ENCODE results near the gene CAPN5. TPM values are rescaled to one million over a fixed set of nuclear protein-coding genes. Genes with fewer than 3 reads are reported as not detected.

Gene CAPN5
- total and polyA plus RNA-seq, 4 donors, result 6.5 to 25.8 (median 18.2) TPM

DNA sequence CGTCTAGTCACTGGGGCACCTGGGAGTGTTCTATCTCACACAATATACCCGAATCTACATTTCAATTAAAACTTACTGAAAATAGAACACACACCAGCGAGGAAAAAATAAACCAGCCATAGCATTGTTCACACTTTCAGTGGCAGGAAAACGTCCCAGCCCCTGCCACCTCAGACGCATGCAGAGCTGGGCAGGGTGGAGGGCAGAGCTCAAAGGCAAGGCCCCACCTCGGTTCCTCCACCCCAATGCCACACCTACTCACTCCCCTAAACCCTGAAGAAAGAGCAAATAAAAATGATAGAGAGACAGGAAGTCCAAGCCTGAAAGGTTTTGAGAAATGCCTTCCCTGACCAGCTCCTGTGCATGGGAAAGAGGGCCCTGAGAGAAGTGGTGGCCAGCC, 17.7 kb upstream of the CAPN5 start:
- Histone ChIP-seq H3K27ac (ENCODE audit: low read depth in 1 of 2, low read length in 2 of 2) (no peak overlapping the region), H3K36me3 (ENCODE audit: control insufficient read depth in 4 of 4, insufficient read depth in 3 of 4, low read depth in 1 of 4, low read length in 3 of 4) (no peaks in the 10 kb centered on the region), H3K9ac (ENCODE audit: low read depth in 1 of 2, low read length in 2 of 2) (no peak overlapping the region), H3K4me3 (ENCODE audit: low read depth in 1 of 3, low read length in 3 of 3) (no peak overlapping the region), H3K9me3 (ENCODE audit: control insufficient read depth in 4 of 4, low read length in 3 of 4) (no peaks in the 10 kb centered on the region), H3K27me3 (ENCODE audit: control insufficient read depth in 4 of 4, insufficient read depth in 4 of 4, low read length in 3 of 4) (peaks cover 0 to 3% (median 0%) of the 10 kb centered on the region in 4 donors), H3K4me1 (ENCODE audit: control insufficient read depth in 4 of 4, insufficient read depth in 4 of 4, low read length in 3 of 4) (peaks cover 5 to 11% (median 8%) of the 10 kb centered on the region in 4 donors)
- TF ChIP-seq MAX (IDR thresholded peaks at IDR 0.05), result no peak
- TF ChIP-seq TAF1 (conservative IDR thresholded peaks at IDR 0.05), result no peak
- TF ChIP-seq, protein P1, sequence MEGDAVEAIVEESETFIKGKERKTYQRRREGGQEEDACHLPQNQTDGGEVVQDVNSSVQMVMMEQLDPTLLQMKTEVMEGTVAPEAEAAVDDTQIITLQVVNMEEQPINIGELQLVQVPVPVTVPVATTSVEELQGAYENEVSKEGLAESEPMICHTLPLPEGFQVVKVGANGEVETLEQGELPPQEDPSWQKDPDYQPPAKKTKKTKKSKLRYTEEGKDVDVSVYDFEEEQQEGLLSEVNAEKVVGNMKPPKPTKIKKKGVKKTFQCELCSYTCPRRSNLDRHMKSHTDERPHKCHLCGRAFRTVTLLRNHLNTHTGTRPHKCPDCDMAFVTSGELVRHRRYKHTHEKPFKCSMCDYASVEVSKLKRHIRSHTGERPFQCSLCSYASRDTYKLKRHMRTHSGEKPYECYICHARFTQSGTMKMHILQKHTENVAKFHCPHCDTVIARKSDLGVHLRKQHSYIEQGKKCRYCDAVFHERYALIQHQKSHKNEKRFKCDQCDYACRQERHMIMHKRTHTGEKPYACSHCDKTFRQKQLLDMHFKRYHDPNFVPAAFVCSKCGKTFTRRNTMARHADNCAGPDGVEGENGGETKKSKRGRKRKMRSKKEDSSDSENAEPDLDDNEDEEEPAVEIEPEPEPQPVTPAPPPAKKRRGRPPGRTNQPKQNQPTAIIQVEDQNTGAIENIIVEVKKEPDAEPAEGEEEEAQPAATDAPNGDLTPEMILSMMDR (IDR thresholded peaks at IDR 0.05; ENCODE audit: low read depth, low read length, missing input control), result no peak
- TF ChIP-seq YY1 (IDR thresholded peaks at IDR 0.05), result no peak
- TF ChIP-seq GABPA (IDR thresholded peaks at IDR 0.05 in 1 of 2, conservative IDR thresholded peaks at IDR 0.05 in 1 of 2), result no peak
- no peak for TF ChIP-seq NR2F2 (IDR thresholded peaks at IDR 0.05)
- TF ChIP-seq, protein P2, sequence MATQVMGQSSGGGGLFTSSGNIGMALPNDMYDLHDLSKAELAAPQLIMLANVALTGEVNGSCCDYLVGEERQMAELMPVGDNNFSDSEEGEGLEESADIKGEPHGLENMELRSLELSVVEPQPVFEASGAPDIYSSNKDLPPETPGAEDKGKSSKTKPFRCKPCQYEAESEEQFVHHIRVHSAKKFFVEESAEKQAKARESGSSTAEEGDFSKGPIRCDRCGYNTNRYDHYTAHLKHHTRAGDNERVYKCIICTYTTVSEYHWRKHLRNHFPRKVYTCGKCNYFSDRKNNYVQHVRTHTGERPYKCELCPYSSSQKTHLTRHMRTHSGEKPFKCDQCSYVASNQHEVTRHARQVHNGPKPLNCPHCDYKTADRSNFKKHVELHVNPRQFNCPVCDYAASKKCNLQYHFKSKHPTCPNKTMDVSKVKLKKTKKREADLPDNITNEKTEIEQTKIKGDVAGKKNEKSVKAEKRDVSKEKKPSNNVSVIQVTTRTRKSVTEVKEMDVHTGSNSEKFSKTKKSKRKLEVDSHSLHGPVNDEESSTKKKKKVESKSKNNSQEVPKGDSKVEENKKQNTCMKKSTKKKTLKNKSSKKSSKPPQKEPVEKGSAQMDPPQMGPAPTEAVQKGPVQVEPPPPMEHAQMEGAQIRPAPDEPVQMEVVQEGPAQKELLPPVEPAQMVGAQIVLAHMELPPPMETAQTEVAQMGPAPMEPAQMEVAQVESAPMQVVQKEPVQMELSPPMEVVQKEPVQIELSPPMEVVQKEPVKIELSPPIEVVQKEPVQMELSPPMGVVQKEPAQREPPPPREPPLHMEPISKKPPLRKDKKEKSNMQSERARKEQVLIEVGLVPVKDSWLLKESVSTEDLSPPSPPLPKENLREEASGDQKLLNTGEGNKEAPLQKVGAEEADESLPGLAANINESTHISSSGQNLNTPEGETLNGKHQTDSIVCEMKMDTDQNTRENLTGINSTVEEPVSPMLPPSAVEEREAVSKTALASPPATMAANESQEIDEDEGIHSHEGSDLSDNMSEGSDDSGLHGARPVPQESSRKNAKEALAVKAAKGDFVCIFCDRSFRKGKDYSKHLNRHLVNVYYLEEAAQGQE (IDR thresholded peaks at IDR 0.05), result no peak
- TF ChIP-seq JUND (IDR thresholded peaks at IDR 0.05), result no peak
- TF ChIP-seq HNF4G (IDR thresholded peaks at IDR 0.05), result no peak
- no peak for TF ChIP-seq EGR1 (IDR thresholded peaks at IDR 0.05; ENCODE audit: low read depth in 2 of 2)
- TF ChIP-seq HNF4A (conservative IDR thresholded peaks at IDR 0.05), result no peak
- no peak for TF ChIP-seq ZBTB33 (IDR thresholded peaks at IDR 0.05)
- TF ChIP-seq, protein P3, sequence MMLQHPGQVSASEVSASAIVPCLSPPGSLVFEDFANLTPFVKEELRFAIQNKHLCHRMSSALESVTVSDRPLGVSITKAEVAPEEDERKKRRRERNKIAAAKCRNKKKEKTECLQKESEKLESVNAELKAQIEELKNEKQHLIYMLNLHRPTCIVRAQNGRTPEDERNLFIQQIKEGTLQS (IDR thresholded peaks at IDR 0.05), result no peak
- no peak for TF ChIP-seq FOXA1 (IDR thresholded peaks at IDR 0.05)
- TF ChIP-seq SP1 (IDR thresholded peaks at IDR 0.05), result no peak
- no peak for TF ChIP-seq RXRA (IDR thresholded peaks at IDR 0.05)
- TF ChIP-seq RAD21 (IDR thresholded peaks at IDR 0.05), result no peak
- TF ChIP-seq FOXA2 (IDR thresholded peaks at IDR 0.05), result no peak
- 71% methylated on average over 6 of the region's 6 CpGs for WGBS
- DNase-seq (ENCODE audit: low spot score), result no peak

All from liver (tissue), 9 donors.